Stimulated activated CD8-positive, alpha-beta memory T cell treated with anti-CD3 and anti-CD28 coated beads, Interleukin-12 subunit alpha, Interleukin-12 subunit beta, amount 100 ng/mL, for 24 hours (primary cell): ENCODE results near the gene VPS35L.
"Not testable (repeated sequence)": the region's sequence is repeated elsewhere in the genome, so short reads cannot be mapped to it uniquely, and the experiment has no call there.

Source experiments
- DNase-seq: peaks from one replicate; pipeline ENCODE4 v3.0.0-alpha.2; 2020; ENCODE audit errors: extremely low read depth

VPS35L gene

GRCh38 chr16:19528666-19529065 lies 26.8 kb upstream of the VPS35L start:
- DNase-seq: no peak

GRCh38 chr16:19532601-19533000 lies 22.9 kb upstream of the VPS35L start:
- no peak for DNase-seq

GRCh38 chr16:19540241-19540970 lies 15.1 kb upstream of the VPS35L start:
- DNase-seq: no peak

- DNase-seq: no peak
These were observed 13.2 kb upstream of the VPS35L start for GRCh38 chr16:19542138-19542821.

GRCh38 chr16:19543278-19543996 lies 12.1 kb upstream of the VPS35L start:
- DNase-seq: not testable (repeated sequence)

- no peak for DNase-seq
These were observed 7.4 kb upstream of the VPS35L start for GRCh38 chr16:19548144-19548543.

GRCh38 chr16:19549673-19550072 lies 5.8 kb upstream of the VPS35L start:
- no peak for DNase-seq

- DNase-seq: no peak
These were observed 652 bp downstream of the VPS35L start for GRCh38 chr16:19555938-19556771.

GRCh38 chr16:19559242-19559910 lies 3.9 kb downstream of the VPS35L start:
- no peak for DNase-seq

- DNase-seq: no peak
These were observed 4.6 kb downstream of the VPS35L start for GRCh38 chr16:19560078-19560477.

- DNase-seq: no peak
These were observed 7.9 kb downstream of the VPS35L start for GRCh38 chr16:19563377-19563776.

- DNase-seq: no peak
These were observed 10.9 kb downstream of the VPS35L start for GRCh38 chr16:19566362-19566761.

- DNase-seq: no peak
These were observed 12.1 kb downstream of the VPS35L start for GRCh38 chr16:19567560-19567959.

GRCh38 chr16:19573997-19574396 lies 18.5 kb downstream of the VPS35L start:
- DNase-seq: no peak

GRCh38 chr16:19574615-19575014 lies 19.1 kb downstream of the VPS35L start:
- DNase-seq: no peak

GRCh38 chr16:19578378-19578971 lies 23.0 kb downstream of the VPS35L start:
- no peak for DNase-seq

GRCh38 chr16:19582050-19582831 lies 26.7 kb downstream of the VPS35L start:
- DNase-seq: no peak

GRCh38 chr16:19583665-19584300 lies 28.3 kb downstream of the VPS35L start:
- DNase-seq: no peak

GRCh38 chr16:19588661-19589060 lies 33.2 kb downstream of the VPS35L start:
- DNase-seq: no peak

- DNase-seq: no peak
These were observed 33.6 kb downstream of the VPS35L start for GRCh38 chr16:19589106-19589505.
